Endothelial cell of umbilical vein (primary cell): ENCODE data around the gene NLGN4Y. TPM values are rescaled to one million over a fixed set of nuclear protein-coding genes. Genes with fewer than 3 reads are reported as not detected.

Experiments
- BruUV-seq: library from RNA; stranded (reverse); fragments of 400-500 nt; replicated peaks from 2 replicates; lab custom pipeline; 2021; lab: Mats Ljungman, UMichigan
- CTCF ChIA-PET: fragments of 300-600, 350-600 bp; sonication (Branson Sonifier 250); formaldehyde crosslinking; loops from one replicate; lab custom pipeline; 2021; ENCODE audit warnings: antibody characterized with exemption, inconsistent platforms; lab: Charles Lee
- POLR2A ChIA-PET: fragments of 300-600, 350-600 bp; sonication (Branson Sonifier 250); formaldehyde crosslinking; loops from one replicate; lab custom pipeline; 2021; ENCODE audit warnings: antibody characterized with exemption, inconsistent platforms; lab: Charles Lee
- DNase-seq: peaks from one replicate; pipeline ENCODE4 v3.0.0-alpha.2; 2011; ENCODE audit warnings: low read depth, low spot score
- FAIRE-seq: peaks from 2 replicates; lab custom pipeline; 2011; peaks lifted over from hg19 to GRCh38; lab: Jason Lieb, UNC
- H2AFZ ChIP-seq: 2 replicates; pipeline ENCODE4 v1.6.0; 2012; ENCODE audit warnings: low read depth, low read length, control low read depth, inconsistent platforms
- H3K27ac ChIP-seq: 2 replicates; pipeline ENCODE4 v1.5.1; 2011; ENCODE audit warnings: low read depth, mild to moderate bottlenecking, control low read depth, low read length, moderate library complexity; ENCODE audit not compliant: insufficient read depth
- H3K27me3 ChIP-seq, 2 experiments: 2 replicates each; pipeline versions ENCODE4 v1.6.0 to v1.6.1; 2011; ENCODE audit warnings: low read length in 2 of 2, mixed read lengths in 1 of 2; ENCODE audit not compliant: control insufficient read depth in 2 of 2, insufficient read depth in 2 of 2
- H3K36me3 ChIP-seq, 2 experiments: 2 replicates in 1 of 2; 3 replicates in 1 of 2; pipeline ENCODE4 v1.5.1; 2011; ENCODE audit warnings: low read length in 2 of 2, mild to moderate bottlenecking in 1 of 2, moderate library complexity in 1 of 2; ENCODE audit not compliant: control insufficient read depth in 2 of 2, insufficient read depth in 2 of 2; ENCODE audit errors: extremely low read depth in 1 of 2
- H3K4me1 ChIP-seq: 3 replicates; pipeline ENCODE4 v1.5.1; 2011; ENCODE audit warnings: mild to moderate bottlenecking, low read length; ENCODE audit not compliant: control insufficient read depth, insufficient read depth; ENCODE audit errors: extremely low read depth
- H3K4me2 ChIP-seq: 2 replicates; pipeline ENCODE4 v1.6.1; 2011; ENCODE audit warnings: low read length, control low read depth, mixed read lengths; ENCODE audit not compliant: insufficient read depth
- H3K4me3 ChIP-seq, 3 experiments: fragments of 200-600 bp in 1 of 3; sonication (generic), shearing (Covaris generic) in 1 of 3; replicated peaks in 1 of 3; 2 replicates each; pipeline ENCODE4 v1.5.1; 2011 to 2016; ENCODE audit warnings: control low read depth in 3 of 3, low read length in 3 of 3, mild to moderate bottlenecking in 2 of 3, inconsistent platforms in 1 of 3, low read depth in 1 of 3, moderate library complexity in 1 of 3; ENCODE audit not compliant: insufficient read depth in 1 of 3
- H3K79me2 ChIP-seq: 2 replicates; pipeline ENCODE4 v1.6.0; 2012; ENCODE audit warnings: low read length, inconsistent platforms; ENCODE audit not compliant: control insufficient read depth, insufficient read depth
- H3K9ac ChIP-seq: replicated peaks from 2 replicates; pipeline ENCODE3; 2011; ENCODE audit warnings: low read length, control low read depth; ENCODE audit not compliant: insufficient read depth; ENCODE audit errors: extremely low read depth
- H3K9me1 ChIP-seq: replicated peaks from 3 replicates; pipeline ENCODE4 v1.6.0; 2011; ENCODE audit warnings: mild to moderate bottlenecking, low read length; ENCODE audit not compliant: control insufficient read depth, insufficient read depth; ENCODE audit errors: extremely low read depth
- H3K9me3 ChIP-seq: replicated peaks from 2 replicates; pipeline ENCODE4 v1.5.1; 2012; ENCODE audit warnings: low read length, inconsistent platforms; ENCODE audit not compliant: control insufficient read depth, insufficient read depth
- H4K20me1 ChIP-seq: replicated peaks from 2 replicates; pipeline ENCODE3; 2011; ENCODE audit warnings: mild to moderate bottlenecking, low read length; ENCODE audit not compliant: control insufficient read depth, insufficient read depth; ENCODE audit errors: extremely low read depth
- CTCF ChIP-seq, 2 donors: IDR thresholded peaks; 1 replicate in 1 of 2; 2 replicates in 1 of 2; pipeline ENCODE4 v1.5.1; 2011; ENCODE audit warnings: low read length in 2 of 2, mild to moderate bottlenecking in 2 of 2, moderate library complexity in 2 of 2, control low read depth in 1 of 2, inconsistent platforms in 1 of 2, low read depth in 1 of 2; ENCODE audit not compliant: insufficient read depth in 1 of 2; ENCODE audit errors: extremely low read depth in 1 of 2
- EZH2 ChIP-seq: IDR thresholded peaks from 2 replicates; pipeline ENCODE4 v1.6.1; 2012; ENCODE audit warnings: borderline replicate concordance, low read depth, mild to moderate bottlenecking, moderate library complexity, low read length, inconsistent platforms; ENCODE audit not compliant: severe bottlenecking
- FOS ChIP-seq: IDR thresholded peaks from 2 replicates; pipeline ENCODE4 v1.6.1; 2011; ENCODE audit warnings: mild to moderate bottlenecking, low read length, moderate library complexity, borderline replicate concordance; ENCODE audit not compliant: insufficient read depth
- GATA2 ChIP-seq: IDR thresholded peaks from 2 replicates; pipeline ENCODE4 v1.7.0; 2011; ENCODE audit warnings: low read depth, mild to moderate bottlenecking, moderate library complexity, mixed read lengths, low read length; ENCODE audit not compliant: insufficient read length, insufficient read depth
- JUN ChIP-seq: IDR thresholded peaks from 2 replicates; pipeline ENCODE4 v1.6.1; 2011; ENCODE audit warnings: borderline replicate concordance, low read depth; ENCODE audit not compliant: insufficient read length, insufficient read depth
- MAX ChIP-seq: IDR thresholded peaks from 2 replicates; pipeline ENCODE4 v1.6.1; 2011; ENCODE audit not compliant: insufficient read depth, insufficient read length
- MYC ChIP-seq: IDR thresholded peaks from one replicate; pipeline ENCODE4 v1.6.1; 2011; ENCODE audit warnings: mild to moderate bottlenecking, low read depth, low read length
- POLR2A ChIP-seq: IDR thresholded peaks from 2 replicates; pipeline ENCODE4 v1.6.1; 2012; ENCODE audit warnings: low read depth, mild to moderate bottlenecking, control low read depth, low read length
- dilution Hi-C: fragments of 300-500 bp; cut with MboI; formaldehyde crosslinking; loops from one replicate; pipeline ENCODE4 v1.15.0; 2019; ENCODE audit warnings: low sequenced_read_pairs; ENCODE audit not compliant: extremely low pct_ligation_motif_present
- intact Hi-C: fragments of 100-400 bp; cut with micrococcal nuclease; formaldehyde crosslinking; loops from one replicate; pipeline ENCODE4 v1.10.0; 2022
- polyA plus RNA-seq, 4 experiments: library from polyadenylated mRNA; depleted of rRNA in 3 of 4; stranded (reverse) in 3 of 4; unstranded in 1 of 4; fragments of >200 nt; gene quantifications; 2 replicates each; pipeline versions ENCODE4 v1.2.1 to v1.2.3, GENCODE V29; 2011 to 2012; ENCODE audit warnings: missing spikeins in 1 of 4
- total RNA-seq: library from RNA; stranded (reverse); gene quantifications from 2 replicates; pipeline ENCODE4 v1.2.3, GENCODE V29; 2021

Gene NLGN4Y
- total and polyA plus RNA-seq, 2 donors (not counting 3 experiments of a cell fraction or from before 2014, with no cell fraction given), result 16.0 to 26.6 TPM

GRCh38 chrY:14793674-14794073, 269.3 kb downstream of the NLGN4Y start:
- Histone ChIP-seq H4K20me1 (no peaks in the 10 kb centered on the region), H3K4me2 (no peak overlapping the region), H3K9me1 (no peaks in the 10 kb centered on the region), H3K4me3 (no peak overlapping the region), H3K27me3 (no peaks in the 10 kb centered on the region), H3K4me1 (peaks cover 19% of the 10 kb centered on the region), H3K27ac (no peak overlapping the region), H3K79me2 (no peaks in the 10 kb centered on the region), H2AFZ (no peak overlapping the region), H3K9ac (no peak overlapping the region), H3K36me3 (no peaks in the 10 kb centered on the region), H3K9me3 (no peaks in the 10 kb centered on the region)
- ChIA-PET POLR2A (no interaction called here), CTCF (no interaction called here)
- BruUV-seq, result no TSS peak
- TF ChIP-seq EZH2 (no peak), CTCF (IDR thresholded peaks at IDR 0.05; ENCODE audit: extremely low read depth in 1 of 2, insufficient read depth in 1 of 2, low read depth in 1 of 2, low read length in 2 of 2) (no peak), JUN (no peak), GATA2 (no peak), MAX (no peak), POLR2A (no peak), FOS (no peak), MYC (no peak)
- DNase-seq (peak; percentile 4), FAIRE-seq (peak; percentile 82)
- intact Hi-C loops, result loop anchor here (5.0 kb wide), 1 partner anchor 39 kb away; no protein-coding TSS in a partner anchor
- dilution Hi-C loops, result no loop called here
